Activated naive CD8-positive, alpha-beta T cell treated with anti-CD3 and anti-CD28 coated beads, Interleukin-2, amount 50 U/mL, for 24 hours (primary cell): ENCODE results near the gene ITPR3.

Source experiments
- ATAC-seq: fragments of 150-1000 bp; cut with Tn5 transposase; one replicate; pipeline ENCODE4 v1.10.0; 2021
- DNase-seq: peaks from one replicate; pipeline ENCODE4 v3.0.0; 2021
- H3K27ac Mint-ChIP-seq: one replicate; pipeline ENCODE4 v1.8.0; 2021; ENCODE audit warnings: mild to moderate bottlenecking, mixed read lengths
- H3K27me3 Mint-ChIP-seq: one replicate; pipeline ENCODE4 v1.8.0; 2021; ENCODE audit warnings: mixed read lengths
- H3K36me3 Mint-ChIP-seq: one replicate; pipeline ENCODE4 v1.8.0; 2021; ENCODE audit warnings: low read depth, mixed read lengths
- H3K4me1 Mint-ChIP-seq: one replicate; pipeline ENCODE4 v1.8.0; 2021; ENCODE audit warnings: mixed read lengths
- H3K4me3 Mint-ChIP-seq: one replicate; pipeline ENCODE4 v1.8.0; 2021; ENCODE audit warnings: mild to moderate bottlenecking, moderate library complexity, mixed read lengths
- H3K9me3 Mint-ChIP-seq: one replicate; pipeline ENCODE4 v1.8.0; 2021; ENCODE audit warnings: mixed read lengths

ITPR3 gene

DNA sequence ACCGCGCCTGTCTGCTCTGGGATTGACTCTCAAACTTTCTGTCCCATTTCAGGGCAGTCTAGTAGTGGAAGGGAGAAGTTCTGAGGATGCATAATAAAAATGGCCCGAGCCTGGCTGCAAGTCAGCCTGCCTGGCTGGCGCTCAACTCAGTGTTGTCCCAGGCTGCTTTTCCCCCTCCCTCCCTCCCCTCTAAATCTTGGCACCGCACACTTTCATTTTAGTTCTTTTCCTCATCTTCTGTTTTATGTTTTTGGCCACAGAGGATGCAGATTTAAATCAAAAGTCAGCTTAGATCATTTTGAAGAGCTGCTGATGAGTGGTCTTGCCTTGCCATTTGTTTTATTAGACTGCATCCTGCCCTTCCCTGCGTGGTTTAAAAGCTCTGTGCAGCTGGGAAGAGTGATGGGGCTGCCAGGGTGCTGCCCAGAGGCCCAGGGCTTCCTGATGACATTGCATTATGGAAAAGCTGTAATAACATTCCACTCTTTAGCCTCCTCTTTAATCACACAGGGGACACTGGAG, 96.9 kb downstream of the ITPR3 start:
- H3K36me3 Mint-ChIP-seq: no peaks in the 10 kb centered on the region
- no peak overlapping the region for H3K27ac Mint-ChIP-seq
- H3K27me3 Mint-ChIP-seq: no peaks in the 10 kb centered on the region
- no peaks in the 10 kb centered on the region for H3K9me3 Mint-ChIP-seq
- H3K4me3 Mint-ChIP-seq: no peak overlapping the region
- peaks cover 8% of the 10 kb centered on the region for H3K4me1 Mint-ChIP-seq
- ATAC-seq: no peak
- DNase-seq: no peak

DNA sequence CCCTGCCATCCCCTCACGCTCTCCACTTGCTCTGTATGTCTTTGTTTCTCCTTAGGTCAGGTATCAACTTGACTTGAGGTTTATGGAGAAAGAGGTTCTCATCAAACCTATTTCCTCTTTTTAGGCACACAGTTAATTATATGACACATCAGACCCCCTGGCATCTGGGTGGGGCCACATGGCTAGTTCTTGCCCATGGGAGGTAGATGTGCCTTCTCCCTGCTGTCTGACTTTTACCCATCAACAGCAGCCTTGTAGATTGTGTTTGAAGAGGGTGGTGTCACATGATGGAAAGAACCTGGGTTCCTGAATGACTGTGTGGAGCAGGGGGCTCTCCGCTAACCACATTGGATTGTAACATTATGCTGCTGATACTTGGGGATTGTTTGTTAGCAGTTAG, 97.6 kb downstream of the ITPR3 start:
- DNase-seq (no peak), ATAC-seq (peak; percentile 44)
- Mint-ChIP-seq H3K27ac (no peak overlapping the region), H3K27me3 (no peaks in the 10 kb centered on the region), H3K9me3 (no peaks in the 10 kb centered on the region), H3K4me1 (peaks cover 11% of the 10 kb centered on the region), H3K36me3 (no peaks in the 10 kb centered on the region), H3K4me3 (no peak overlapping the region)

DNA sequence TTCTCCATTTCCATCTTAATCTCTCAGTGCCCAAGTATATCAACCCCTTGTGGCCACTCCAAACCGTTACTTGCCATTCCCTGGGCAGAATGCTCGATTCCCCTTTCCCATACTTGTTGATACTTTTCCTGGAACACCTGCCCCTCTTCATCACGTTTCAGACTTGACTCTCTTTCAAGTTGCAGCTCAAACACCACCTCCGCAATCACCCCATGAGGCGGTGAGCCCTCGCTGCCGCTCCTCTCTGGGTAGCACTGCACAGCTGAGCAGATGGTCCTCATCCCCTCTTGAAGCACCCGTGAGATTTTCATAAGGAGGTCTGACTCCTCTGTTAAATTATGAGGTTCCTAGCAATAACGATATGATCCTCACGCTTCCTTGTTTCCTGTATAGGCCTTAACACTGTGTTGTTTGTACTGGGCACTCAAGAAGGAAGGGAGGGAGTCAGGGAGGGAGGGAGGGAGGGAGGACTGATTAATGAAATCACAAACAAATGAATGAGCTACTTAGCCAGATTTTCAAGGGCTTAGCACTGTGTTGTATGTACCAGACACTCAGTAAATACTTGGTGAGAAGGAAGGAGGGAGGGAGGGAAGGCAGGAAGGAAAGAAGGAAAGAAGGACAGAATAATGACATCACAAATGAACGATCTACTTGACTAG, 98.3 kb downstream of the ITPR3 start:
- no peak overlapping the region for H3K4me3 Mint-ChIP-seq
- DNase-seq (no peak), ATAC-seq (no peak)
- no peaks in the 10 kb centered on the region for H3K36me3 Mint-ChIP-seq
- no peaks in the 10 kb centered on the region for H3K9me3 Mint-ChIP-seq
- H3K27me3 Mint-ChIP-seq: no peaks in the 10 kb centered on the region
- H3K4me1 Mint-ChIP-seq: peaks cover 17% of the 10 kb centered on the region
- H3K27ac Mint-ChIP-seq: no peak overlapping the region

DNA sequence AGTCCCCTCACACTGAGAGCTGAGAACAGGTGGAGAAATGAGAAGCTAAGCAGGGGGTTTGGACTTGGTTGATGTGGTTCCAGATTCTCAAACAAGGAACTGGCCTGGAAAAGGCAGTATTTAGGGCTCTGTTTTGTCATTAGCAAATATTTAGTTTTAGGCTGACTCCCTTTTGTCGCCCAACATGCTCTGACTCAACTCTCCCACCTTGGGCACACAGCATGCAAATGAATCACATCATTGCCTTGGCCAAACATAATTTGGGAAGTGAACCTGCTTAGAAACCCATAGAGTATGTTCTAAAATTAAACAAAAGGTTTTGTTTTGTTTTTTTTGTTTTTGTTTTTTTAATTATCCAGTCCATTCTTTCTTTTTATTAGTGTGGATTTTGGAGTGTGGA, 99.9 kb downstream of the ITPR3 start:
- Mint-ChIP-seq H3K27ac (no peak overlapping the region), H3K36me3 (no peaks in the 10 kb centered on the region), H3K27me3 (no peaks in the 10 kb centered on the region), H3K9me3 (no peaks in the 10 kb centered on the region), H3K4me3 (no peak overlapping the region), H3K4me1 (peaks cover 22% of the 10 kb centered on the region)
- ATAC-seq: no peak
- no peak for DNase-seq

DNA sequence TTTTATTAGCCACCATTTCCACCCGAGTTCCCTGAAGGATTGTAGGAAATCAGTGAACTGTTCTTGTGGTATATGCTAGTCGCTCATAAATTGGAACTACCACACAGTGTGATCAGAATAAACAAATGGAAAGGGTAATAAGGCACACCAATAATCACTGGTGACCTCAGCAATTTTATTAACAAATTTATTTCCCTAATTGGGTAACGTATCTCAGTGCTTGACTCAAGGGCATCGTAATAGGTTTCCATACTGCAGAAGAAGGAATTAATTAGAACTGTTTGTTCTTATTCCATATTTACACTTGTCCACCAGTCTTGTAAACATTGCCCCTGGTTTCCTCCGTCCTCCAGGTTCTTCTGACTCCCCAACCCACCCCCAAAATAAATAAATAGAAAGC, 100.4 kb downstream of the ITPR3 start:
- Mint-ChIP-seq H3K36me3 (no peaks in the 10 kb centered on the region), H3K27ac (no peak overlapping the region), H3K27me3 (no peaks in the 10 kb centered on the region), H3K9me3 (no peaks in the 10 kb centered on the region), H3K4me3 (no peak overlapping the region), H3K4me1 (peaks cover 22% of the 10 kb centered on the region)
- ATAC-seq (no peak), DNase-seq (no peak)

DNA sequence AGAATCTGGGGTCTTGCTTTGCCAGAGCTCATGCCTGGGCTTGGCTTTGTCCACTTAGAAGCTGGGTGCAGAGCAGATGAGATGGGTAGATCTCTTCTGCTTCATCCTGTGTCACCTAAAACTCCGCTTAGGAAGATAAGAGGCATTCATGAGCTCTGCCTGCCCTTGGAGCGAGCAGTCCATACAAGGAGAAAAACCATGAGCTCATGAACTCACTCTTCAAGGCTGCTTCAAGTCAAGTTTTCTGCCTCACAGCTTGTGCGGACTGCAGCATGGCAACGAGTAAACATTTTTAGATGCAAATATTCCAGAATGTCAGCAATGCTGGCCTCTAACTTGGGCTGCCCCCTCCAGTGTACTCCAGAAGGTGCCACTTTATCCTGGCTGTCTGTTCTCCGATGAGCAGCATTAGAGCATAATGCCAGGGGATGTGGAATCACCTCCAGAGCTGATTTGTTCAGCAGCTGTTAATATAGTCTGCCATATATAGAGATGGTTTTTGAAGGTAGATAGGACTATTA, 101.0 kb downstream of the ITPR3 start:
- Mint-ChIP-seq H3K27me3 (no peaks in the 10 kb centered on the region), H3K4me3 (no peak overlapping the region), H3K9me3 (no peaks in the 10 kb centered on the region), H3K4me1 (peaks cover 22% of the 10 kb centered on the region), H3K36me3 (no peaks in the 10 kb centered on the region), H3K27ac (no peak overlapping the region)
- DNase-seq (no peak), ATAC-seq (no peak)

DNA sequence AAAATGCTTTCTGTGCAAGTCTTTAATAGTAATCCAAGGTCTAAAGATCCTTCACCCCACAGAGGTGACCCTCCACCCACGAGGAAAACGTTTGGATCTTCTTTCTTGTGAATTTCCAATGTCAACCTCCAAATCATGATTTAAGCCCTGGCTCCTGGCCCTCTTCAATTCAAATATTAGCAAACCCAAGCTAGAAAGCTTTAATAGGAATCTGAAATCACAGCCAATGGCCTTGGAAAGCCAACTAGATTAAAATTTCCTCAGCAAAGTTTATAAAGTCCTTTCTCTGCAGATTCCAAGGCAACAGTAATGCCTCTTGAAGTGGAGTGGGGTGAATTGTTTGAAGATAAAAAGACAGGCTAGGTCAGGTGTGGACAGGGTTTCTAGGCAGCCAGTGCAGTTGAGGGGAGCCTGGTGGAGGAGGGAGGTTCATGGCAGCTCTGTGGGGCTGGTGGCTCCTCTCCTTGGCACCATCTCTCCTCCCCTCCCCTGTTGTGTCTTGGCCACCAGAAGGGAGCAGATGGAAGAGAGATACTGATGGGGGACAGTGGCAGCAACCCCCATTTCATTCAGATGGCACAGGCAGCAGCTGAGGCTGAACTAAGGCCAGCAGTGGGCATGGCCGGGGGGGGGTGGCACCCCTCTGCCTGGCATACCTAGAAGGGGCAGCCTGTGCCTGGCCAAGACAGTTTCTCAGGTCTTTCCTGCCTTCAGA, 102.4 kb downstream of the ITPR3 start:
- DNase-seq (no peak), ATAC-seq (no peak)
- H3K4me3 Mint-ChIP-seq: no peak overlapping the region
- no peak overlapping the region for H3K27ac Mint-ChIP-seq
- peaks cover 21% of the 10 kb centered on the region for H3K4me1 Mint-ChIP-seq
- H3K27me3 Mint-ChIP-seq: no peaks in the 10 kb centered on the region
- H3K9me3 Mint-ChIP-seq: no peaks in the 10 kb centered on the region
- no peaks in the 10 kb centered on the region for H3K36me3 Mint-ChIP-seq

DNA sequence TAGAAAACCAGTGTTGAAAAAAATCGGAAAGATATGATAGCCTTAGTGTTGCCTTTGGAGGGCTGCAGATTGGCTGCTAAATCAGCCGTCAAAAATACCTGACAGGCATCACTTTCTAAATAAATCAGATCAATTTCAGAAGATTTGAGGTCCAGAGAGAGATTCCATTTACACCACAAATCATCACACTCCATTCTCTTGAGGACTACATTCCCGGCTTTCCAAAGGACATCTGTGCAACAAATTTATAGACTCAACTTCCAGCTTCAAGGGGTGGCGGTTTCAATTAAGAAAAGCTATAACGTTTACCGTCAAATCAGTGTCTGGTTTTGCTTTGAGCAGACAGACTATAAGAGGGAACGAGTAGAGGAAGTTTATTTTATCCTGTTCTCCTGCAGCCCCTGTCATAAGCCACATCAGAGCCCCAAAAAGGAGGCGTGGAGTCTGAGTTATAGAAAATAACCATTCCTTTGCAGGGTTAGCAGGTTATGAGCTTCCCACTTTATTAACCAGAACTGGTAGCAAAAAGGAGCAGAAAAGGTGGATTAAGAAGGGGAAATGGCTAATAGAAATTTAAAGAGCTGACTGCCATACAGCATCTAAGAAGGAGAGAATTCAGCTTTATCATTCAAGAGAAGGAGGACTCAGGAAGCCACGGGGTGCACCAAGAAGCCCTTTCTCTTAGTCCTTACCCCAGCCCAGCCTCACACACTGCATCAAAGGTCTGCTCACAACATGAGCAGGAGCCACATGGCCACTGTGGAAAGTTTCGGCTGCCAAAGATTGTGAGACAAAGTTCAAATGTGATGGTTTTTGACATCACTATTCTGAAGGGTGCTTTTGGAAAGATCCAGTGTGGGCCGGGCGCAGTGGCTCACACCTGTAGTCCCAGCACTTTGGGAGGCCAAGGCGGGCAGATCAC, 103.2 kb downstream of the ITPR3 start:
- Mint-ChIP-seq H3K27me3 (no peaks in the 10 kb centered on the region), H3K27ac (no peak overlapping the region), H3K36me3 (no peaks in the 10 kb centered on the region), H3K9me3 (no peaks in the 10 kb centered on the region), H3K4me3 (no peak overlapping the region), H3K4me1 (peaks cover 18% of the 10 kb centered on the region)
- peak; percentile 13 for DNase-seq
- peak; percentile 65 for ATAC-seq

DNA sequence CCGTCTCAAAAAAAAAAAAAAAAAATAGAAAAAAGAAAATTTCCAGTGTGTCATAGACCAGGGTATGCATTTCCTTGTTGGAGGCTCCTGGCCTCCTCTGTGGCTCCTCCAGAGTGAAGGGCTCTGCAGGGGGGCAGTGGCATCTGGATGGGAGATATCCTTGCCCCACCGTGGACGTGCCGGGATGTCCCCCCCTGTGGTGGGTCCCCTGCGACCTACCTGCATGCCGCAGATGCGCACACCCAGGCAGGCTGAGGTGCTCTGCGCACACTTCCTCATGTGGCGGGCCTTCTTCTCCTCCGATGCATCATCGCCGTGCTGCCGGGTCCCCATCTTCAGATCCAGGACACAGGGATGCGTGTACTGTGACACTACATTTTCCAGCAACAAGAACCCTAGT, 104.1 kb downstream of the ITPR3 start:
- ATAC-seq: no peak
- no peaks in the 10 kb centered on the region for H3K9me3 Mint-ChIP-seq
- peaks cover 18% of the 10 kb centered on the region for H3K4me1 Mint-ChIP-seq
- DNase-seq: no peak
- no peak overlapping the region for H3K4me3 Mint-ChIP-seq
- H3K36me3 Mint-ChIP-seq: no peaks in the 10 kb centered on the region
- H3K27me3 Mint-ChIP-seq: no peaks in the 10 kb centered on the region
- no peak overlapping the region for H3K27ac Mint-ChIP-seq

DNA sequence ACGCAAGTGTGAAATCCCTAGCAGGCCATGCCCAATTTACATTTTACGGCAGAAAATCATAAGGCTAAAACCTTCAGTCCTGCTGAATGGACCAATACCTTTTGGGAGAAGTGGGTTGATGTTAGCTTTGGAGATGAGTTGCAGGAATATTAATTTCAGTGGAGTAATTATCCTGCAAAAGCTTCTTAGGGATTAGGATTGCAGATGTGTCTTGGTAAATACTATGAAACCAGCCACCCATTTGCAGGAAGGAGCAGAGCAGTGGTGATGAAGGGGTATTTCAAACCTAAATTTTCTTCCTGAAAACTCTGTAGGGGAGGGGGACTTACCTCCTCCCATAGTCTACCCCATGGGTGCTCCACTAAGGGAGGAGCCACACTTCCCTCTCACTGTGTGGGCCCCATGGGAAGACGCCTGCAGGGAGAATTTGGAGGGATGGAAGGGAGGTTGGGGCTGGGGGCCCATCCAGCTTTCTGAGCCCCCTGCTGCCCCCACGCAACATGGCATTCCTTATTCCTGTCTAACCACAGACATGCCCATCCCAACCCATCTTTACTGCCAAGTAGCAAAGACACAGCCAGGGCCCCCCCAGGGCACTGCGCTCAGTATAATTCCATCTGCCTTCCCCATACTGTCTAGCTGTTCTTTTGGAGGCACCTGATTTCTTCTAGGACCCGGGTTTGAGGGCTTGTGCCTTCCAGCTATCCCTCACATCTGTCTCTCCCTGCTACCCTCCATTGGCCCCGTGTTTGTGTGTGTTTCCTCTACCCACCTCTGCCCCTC, 105.0 kb downstream of the ITPR3 start:
- no peak for ATAC-seq
- Mint-ChIP-seq H3K27me3 (no peaks in the 10 kb centered on the region), H3K27ac (no peak overlapping the region), H3K36me3 (no peaks in the 10 kb centered on the region), H3K4me1 (peaks cover 14% of the 10 kb centered on the region), H3K4me3 (no peak overlapping the region), H3K9me3 (no peaks in the 10 kb centered on the region)
- no peak for DNase-seq

DNA sequence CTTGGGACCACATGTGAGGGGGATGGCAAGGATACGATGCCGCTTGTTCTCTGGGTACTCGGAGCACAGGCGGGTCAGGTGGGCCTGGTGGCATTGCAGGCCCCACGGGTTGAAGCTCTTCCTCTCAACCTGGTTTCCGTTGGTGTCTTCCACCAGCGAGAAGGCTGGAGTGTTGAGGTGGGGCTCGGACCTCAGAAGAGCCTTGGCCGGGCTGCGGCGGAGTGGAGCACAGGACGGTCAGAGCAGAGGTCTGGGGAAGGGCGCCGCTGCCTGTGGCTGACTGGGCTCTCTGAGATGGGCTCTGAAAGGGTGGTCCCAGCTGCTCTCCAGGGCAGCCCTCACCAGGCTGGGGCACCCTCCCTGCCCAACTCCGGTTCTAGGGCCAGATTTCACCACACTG, 105.6 kb downstream of the ITPR3 start:
- Mint-ChIP-seq H3K27me3 (no peaks in the 10 kb centered on the region), H3K9me3 (no peaks in the 10 kb centered on the region)

DNA sequence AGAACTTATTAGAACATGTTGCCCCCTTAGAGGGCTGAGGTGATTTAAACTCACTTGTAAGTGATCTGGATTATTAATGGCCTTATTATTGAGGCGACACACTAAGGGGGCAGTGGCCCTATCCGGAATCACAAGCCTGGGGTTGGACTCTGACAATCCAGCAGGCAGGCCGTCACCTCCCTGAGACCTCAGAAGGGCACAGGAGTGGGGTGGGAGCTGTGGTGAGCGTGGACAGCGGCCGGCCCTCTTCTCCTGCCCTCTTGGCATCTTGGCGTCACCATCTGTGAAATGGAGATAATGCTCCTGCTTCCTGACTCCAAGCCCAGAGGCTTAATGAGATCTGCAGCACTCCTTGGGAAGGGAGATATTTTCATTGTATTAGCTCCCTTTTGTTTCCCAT, 106.0 kb downstream of the ITPR3 start:
- Mint-ChIP-seq H3K27ac (no peak overlapping the region), H3K4me1 (peaks cover 14% of the 10 kb centered on the region), H3K9me3 (no peaks in the 10 kb centered on the region), H3K36me3 (no peaks in the 10 kb centered on the region), H3K4me3 (no peak overlapping the region), H3K27me3 (no peaks in the 10 kb centered on the region)
- ATAC-seq (no peak), DNase-seq (no peak)

More for the DNA sequence above, 105.6 kb downstream of the ITPR3 start:
- Mint-ChIP-seq H3K36me3 (no peaks in the 10 kb centered on the region), H3K4me3 (no peak overlapping the region), H3K27ac (no peak overlapping the region), H3K4me1 (peaks cover 14% of the 10 kb centered on the region)
- ATAC-seq: no peak
- DNase-seq: no peak

DNA sequence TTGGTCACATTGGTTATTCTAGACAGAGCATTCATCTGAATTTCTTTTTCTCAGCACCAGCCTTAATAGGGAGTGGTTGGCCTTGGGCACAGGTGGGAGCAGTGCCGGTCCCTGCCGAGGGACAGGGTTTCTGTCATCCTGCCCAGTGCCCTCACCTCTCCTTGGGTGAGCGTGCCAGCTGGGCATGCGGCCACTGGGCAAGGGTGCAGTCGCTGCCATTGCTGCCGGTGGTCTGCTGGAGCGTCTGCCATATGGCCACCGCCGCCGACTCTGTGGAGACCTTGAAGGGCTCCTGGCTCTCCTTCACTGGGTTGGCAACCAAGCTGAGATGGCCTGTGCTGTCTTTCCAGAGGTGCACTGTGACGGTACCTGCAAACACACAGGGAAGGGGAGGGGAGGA, 106.8 kb downstream of the ITPR3 start:
- ATAC-seq: no peak
- Mint-ChIP-seq H3K36me3 (no peaks in the 10 kb centered on the region), H3K27ac (no peak overlapping the region), H3K4me1 (peaks cover 14% of the 10 kb centered on the region), H3K9me3 (no peaks in the 10 kb centered on the region), H3K4me3 (no peak overlapping the region), H3K27me3 (no peaks in the 10 kb centered on the region)
- no peak for DNase-seq

DNA sequence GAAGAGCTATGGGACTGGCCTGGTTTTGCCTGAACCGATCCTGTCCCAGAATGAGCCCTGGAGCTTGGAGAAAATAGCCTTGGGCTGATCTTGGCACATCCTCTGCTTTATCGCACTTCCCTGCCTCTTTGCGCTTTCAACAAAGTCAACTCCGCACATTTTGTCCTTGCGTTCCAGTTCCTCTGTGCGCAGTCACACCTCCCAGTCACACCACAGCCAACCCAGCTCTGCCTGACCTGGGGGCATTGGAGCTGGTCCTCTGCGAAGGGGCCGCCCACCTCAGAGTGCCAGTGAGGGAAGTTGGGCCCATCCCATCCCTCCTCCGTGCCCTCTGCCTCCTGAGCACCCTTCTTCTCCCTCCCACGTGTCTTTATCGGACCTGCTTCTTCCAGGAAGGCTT, 107.3 kb downstream of the ITPR3 start:
- no peaks in the 10 kb centered on the region for H3K9me3 Mint-ChIP-seq
- H3K4me1 Mint-ChIP-seq: peaks cover 14% of the 10 kb centered on the region
- ATAC-seq (no peak), DNase-seq (no peak)
- no peaks in the 10 kb centered on the region for H3K27me3 Mint-ChIP-seq
- H3K36me3 Mint-ChIP-seq: no peaks in the 10 kb centered on the region
- no peak overlapping the region for H3K27ac Mint-ChIP-seq
- H3K4me3 Mint-ChIP-seq: no peak overlapping the region
